NCI-H446 (cell line): Measurements from ENCODE around the gene ARHGEF4.

Source experiments
- DNase-seq, 2 experiments: peaks; one replicate each; lab custom pipeline; 2025; lab: John Stamatoyannopoulos, UW

The ARHGEF4 gene, protein sequence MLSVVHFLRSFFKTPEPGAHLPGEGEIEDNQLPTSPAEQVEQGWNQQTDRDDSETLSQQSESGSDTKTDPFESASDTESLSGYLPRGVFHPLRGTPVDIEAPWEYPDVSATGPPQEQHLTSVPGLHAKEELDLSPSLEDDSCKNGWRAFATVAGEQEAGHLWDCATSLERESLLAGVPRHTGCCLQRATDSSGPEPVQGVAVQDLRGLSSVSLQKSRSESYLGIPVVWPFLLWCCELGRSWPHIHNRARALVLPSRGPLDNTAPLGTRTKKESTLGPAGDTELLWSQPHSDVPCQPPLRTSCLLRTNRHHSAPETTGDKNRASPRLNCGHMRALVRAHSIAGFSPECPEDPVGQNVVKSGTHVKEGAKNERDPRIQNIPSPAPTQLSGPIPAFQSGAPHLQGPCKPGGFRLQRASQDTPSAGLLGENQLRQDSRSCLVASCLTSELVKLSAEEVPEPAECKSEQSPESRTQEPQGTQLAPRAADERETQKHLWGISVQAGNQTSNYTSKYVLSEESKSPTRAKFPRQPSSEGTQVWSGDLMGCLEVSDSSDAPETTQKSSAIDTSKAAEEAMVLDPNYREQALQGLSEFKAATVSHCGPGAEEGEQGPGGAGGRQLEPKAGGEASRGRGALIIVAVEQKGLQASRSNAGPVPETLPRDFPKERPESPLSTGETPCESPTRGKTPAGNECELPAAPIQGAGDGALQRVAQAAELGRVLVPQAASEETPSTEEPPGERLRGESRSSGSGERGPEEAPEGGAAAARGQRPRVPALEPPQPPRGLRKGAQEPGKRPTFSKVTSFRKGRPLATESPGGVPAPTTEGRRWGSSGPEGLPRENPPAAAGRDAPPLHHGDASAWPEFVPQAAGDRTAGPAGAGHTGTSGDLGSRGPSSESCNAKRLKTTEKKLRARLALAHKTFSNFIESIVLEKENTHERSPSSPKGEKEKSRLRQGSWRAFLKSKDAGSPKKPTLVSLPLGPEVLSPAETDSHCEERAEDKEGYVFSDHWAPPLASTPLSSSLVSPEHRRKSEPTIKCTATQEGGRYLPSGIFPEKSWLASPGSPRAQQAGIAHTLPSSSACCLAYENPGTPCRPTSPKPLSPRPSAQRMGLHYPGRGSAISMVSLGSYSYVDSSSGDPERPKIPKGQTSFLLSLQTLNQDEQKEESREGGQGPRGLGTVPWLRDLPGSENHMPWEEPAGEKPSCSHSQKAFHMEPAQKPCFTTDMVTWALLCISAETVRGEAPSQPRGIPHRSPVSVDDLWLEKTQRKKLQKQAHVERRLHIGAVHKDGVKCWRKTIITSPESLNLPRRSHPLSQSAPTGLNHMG (N-terminal part only)

DNA sequence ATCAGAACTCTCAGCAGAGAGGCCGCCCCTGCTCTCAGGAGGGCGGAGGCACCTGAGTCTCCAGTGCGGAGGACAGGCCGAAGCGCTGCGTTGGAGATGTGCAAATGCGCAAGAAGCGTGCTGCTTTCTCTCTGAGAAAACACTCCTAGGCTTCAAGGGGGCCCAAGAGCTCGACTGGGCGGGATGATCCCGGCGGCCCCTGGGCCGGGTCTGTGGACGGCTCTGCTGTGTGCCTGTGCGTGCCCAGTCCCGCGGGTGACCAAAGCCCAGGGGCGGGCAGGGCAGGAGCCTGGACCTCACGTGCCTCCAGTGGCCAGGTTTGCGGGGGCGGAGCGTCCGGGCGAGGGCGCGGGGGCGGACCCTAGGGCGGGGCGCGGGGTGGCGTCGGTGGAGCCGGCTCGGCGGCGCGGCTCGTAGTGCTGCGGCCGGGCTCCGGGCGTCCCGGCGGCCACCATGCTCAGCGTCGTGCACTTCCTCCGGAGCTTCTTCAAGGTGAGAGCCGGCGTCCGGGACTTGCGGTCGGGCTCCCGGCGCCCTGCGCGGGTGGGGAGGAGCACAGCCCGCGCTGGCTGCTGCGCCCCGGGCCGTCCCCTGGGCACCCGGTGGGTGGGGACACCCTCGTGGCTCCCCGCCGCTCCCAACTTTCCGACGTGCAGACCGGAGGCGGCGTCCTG, at the start of gene ARHGEF4:
ARHGEF4 (plus strand) TSS at position 414 of the 674 bp plus-strand sequence; CDS start at position 454, 40 bp downstream.
- DNase-seq, result no peak

DNA sequence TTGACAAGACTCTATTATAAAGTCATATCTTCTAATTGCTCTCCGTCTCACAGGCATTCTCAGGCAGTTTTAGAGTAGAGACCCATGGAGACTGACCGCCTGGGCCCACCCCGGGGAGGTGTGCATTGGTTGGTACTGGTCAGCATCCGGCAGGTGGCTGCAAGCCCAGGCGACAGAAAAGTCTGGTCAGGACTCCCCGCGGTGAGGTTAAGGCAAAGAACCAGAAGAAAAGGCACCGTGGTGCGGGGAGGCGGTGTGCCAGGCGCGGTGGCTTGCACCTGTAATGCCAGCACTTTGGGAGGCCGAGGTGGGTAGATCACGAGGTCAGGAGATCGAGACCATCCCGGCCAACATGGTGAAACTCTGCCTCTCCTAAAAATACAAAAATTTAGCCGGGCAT, 48.9 kb upstream of the ARHGEF4 start:
- DNase-seq, result no peak

DNA sequence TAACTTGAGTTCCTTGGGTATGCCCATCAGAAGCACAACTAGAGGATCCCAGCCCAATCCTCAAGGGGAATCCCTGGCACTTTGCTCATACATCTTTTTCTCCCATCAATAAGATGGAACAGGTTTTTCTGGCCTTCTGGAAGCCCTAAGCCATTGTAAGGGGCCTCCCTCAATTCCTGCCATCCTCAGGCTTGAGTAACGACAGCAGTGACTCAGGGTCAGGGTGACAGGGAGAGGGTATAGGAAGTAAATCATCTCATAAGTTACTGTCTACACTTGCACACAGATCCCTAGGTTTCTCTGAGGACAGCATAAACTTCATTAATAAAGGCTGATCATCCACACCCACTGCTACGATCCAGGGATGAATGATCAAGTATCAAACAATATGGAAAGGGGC, 46.4 kb upstream of the ARHGEF4 start:
- no peak for DNase-seq

DNA sequence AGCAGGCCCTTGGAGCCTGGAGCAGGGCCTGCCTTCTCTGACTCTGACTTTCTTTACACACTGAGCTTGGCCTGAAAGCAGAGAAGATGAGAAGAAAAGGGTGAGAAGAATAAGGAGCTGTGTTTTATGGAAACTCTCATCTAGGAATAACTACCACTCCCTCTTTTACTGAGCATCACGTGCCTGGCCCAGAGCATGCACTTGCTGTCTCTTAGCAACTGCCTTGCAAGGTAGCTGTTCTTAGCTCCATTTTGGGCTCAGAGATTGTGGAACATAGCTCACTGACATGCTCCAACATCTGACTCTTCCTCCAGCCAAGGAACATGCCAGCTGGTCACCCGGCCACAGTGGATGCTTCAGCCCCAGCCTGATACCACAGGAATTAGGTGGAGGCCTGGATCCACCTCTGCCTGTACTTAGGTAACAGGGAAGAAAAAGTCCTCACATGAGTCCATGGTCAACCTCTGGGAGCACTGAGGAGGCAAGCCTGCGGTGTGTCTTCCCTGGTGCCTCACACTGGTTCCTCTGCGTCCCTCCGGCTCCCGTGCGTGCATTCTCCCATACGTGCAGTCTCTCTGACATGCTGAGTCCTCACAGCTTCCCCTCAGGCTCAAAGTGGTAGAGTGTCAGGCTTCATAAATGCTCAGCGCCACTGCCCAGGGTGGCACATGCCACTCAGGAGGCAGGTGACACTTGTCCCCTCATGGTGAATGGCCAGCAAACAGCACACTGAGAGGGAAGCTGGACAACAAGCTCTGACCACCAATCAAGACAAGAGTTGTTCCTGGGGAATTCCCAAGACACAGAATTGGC, 45.7 kb upstream of the ARHGEF4 start:
- DNase-seq, result no peak

DNA sequence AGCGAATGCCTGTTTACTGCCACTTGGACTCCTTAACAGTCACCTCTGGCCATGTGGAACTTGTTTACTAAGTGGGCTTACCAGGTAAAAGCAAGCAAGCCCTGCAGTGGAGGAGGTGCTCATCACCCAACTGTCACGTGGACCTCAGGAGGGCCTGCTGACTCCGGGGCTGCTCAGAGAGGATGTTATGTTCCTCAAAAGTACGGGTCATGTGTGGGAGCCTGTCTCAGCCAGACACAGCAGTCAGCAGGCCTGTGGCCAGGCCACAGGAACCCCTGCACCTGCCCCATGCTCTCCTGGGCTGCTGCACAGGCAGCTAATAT, 45.1 kb upstream of the ARHGEF4 start:
- no peak for DNase-seq

- DNase-seq, result no peak
These were observed 41.3 kb upstream of the ARHGEF4 start for GRCh38 chr2:130795431-130795830.

- no peak for DNase-seq
These were observed 40.4 kb upstream of the ARHGEF4 start for GRCh38 chr2:130796290-130796689.

- DNase-seq, result peak; percentile 79 to 89
These were observed 39.0 kb upstream of the ARHGEF4 start for GRCh38 chr2:130797493-130798435.

- peak in 1 of 2 experiments; percentile 7 for DNase-seq
These were observed 38.1 kb upstream of the ARHGEF4 start for GRCh38 chr2:130798472-130799218.

GRCh38 chr2:130799295-130799694, 37.4 kb upstream of the ARHGEF4 start:
- DNase-seq, result no peak

DNA sequence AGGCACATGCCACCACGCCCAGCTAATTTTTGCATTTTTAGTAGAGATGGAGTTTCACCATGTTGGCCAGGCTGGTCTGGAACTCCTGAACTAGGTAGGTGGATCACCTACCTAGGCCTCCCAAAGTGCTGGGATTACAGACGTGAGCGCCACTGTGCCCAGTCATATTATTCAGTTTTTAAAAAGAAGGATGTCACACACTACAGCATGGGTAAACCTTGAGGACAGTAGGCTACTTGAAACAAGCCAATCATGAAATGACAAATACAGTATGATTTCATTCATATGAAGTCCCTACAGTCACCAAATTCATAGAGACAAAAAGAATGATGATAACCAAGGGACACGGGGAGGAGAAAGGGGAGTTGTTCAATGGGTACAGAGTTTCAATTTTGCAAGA, 31.1 kb upstream of the ARHGEF4 start:
- DNase-seq, result no peak

GRCh38 chr2:130806370-130806769, 30.3 kb upstream of the ARHGEF4 start:
- DNase-seq, result peak in 1 of 2 experiments; percentile 8

- DNase-seq, result peak in 1 of 2 experiments; percentile 53
These were observed 28.9 kb upstream of the ARHGEF4 start for GRCh38 chr2:130807659-130808385.

DNA sequence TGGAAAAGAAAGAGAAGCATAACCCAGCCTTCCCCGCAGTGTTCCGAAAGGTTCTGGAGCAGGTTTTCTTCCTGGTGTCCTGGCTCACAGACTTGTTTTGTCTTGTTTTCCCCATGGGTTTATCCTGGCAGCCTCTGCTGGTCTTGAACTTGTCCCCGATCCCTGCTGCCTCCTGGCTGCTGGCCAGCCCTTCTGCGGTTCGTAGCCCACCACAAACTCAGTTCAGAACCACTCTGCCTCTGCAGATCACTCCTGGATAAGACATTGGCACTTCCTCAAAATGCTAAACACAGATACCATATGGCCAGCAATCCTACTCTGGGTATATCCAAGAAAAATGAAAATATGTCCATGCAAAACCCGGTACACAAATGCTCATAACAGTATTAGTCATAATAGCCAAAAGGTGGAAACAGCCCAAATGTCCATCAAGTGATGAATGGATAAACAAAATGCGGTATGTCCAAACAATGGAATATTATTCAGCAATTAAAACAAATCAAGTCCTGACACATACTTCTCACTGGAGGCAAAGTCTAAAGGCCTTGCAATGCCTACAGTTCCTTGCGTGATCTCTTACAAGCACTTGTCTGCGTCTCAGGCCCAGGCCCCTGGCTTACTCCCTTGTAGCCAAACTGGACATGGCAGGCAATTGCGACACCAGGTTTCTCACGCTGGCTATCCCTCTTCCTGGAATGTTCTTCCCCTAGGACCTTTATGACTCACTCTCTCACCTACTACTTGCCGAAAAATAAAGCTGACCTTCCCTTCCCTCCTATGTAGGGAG, 28.0 kb upstream of the ARHGEF4 start:
- DNase-seq, result peak in 1 of 2 experiments; percentile 57

- no peak for DNase-seq
These were observed 26.2 kb upstream of the ARHGEF4 start for GRCh38 chr2:130810490-130810889.

DNA sequence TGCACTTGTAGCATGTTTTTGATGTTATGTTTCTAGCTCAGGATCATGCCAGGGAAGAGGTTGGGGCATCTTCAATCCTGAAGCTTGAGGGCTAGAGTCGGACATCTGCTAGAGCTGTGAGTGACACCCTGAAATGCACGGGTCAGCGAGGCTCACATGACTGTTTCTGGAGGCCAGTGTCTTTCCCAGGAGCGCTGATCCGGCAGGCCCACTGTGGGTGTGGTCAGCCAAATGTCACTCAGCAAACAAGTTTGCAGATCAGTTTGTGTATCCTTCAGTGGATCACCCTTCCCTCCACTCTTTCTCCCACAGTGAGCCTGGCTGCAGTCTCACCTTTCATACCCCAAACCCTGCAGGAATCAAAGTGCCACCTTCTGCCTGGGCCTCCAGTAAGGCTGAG, 23.0 kb upstream of the ARHGEF4 start:
- no peak for DNase-seq
